Fibroblast of lung (primary cell): Measurements from ENCODE around the gene CYP4F11.

Experiments used
- CTCF ChIP-seq, 2 donors: IDR thresholded peaks in 1 of 2; conservative IDR thresholded peaks in 1 of 2; 1 replicate in 1 of 2; 2 replicates in 1 of 2; pipeline ENCODE4 v1.5.1; 2011 to 2012; ENCODE audit warnings: low read length in 2 of 2, control low read depth in 1 of 2, inconsistent platforms in 1 of 2, low read depth in 1 of 2, mild to moderate bottlenecking in 1 of 2
- EZH2 ChIP-seq: IDR thresholded peaks from 2 replicates; pipeline ENCODE4 v1.5.1; 2012; ENCODE audit warnings: low read length, control low read depth, mild to moderate bottlenecking; ENCODE audit errors: missing control alignments

- TF ChIP-seq CTCF (conservative IDR thresholded peaks at IDR 0.05 in 1 of 2, IDR thresholded peaks at IDR 0.05 in 1 of 2; ENCODE audit: low read depth in 1 of 2, low read length in 2 of 2) (no peak), EZH2 (no peak)
These were observed 1.8 kb upstream of the CYP4F11 start for GRCh38 chr19:15936173-15936572.
